Measurements from ENCODE around the gene FEM1A. TPM values are rescaled to one million over a fixed set of nuclear protein-coding genes. Genes with fewer than 3 reads are reported as not detected.
"Not testable (repeated sequence)": the region's sequence is repeated elsewhere in the genome, so short reads cannot be mapped to it uniquely, and the experiment has no call there.

Gene FEM1A
- polyA plus RNA-seq, 1 donor from 2014 or later, result 8.7 TPM

- Histone ChIP-seq H3K9ac (ENCODE audit: low read length) (no peak overlapping the region), H2AFZ (ENCODE audit: low read depth, low read length) (no peak overlapping the region), H3K9me3 (ENCODE audit: low read length) (no peaks in the 10 kb centered on the region), H3K27me3 (ENCODE audit: insufficient read depth, low read depth, low read length) (no peaks in the 10 kb centered on the region), H3F3A (ENCODE audit: insufficient read depth, low read length, poor library complexity, severe bottlenecking) (no peaks in the 10 kb centered on the region), H3K79me2 (replicated peaks; ENCODE audit: insufficient read depth, low read length) (no peaks in the 10 kb centered on the region), H3K27ac (ENCODE audit: low read length) (no peak overlapping the region), H3K36me3 (ENCODE audit: insufficient read depth, low read length) (no peaks in the 10 kb centered on the region), H3K4me2 (ENCODE audit: low read length) (no peak overlapping the region), H4K20me1 (ENCODE audit: insufficient read depth) (no peaks in the 10 kb centered on the region), H3K4me3 (ENCODE audit: low read length) (no peak overlapping the region), H3K9me2 (ENCODE audit: insufficient read depth, low read length) (no peaks in the 10 kb centered on the region)
- TF ChIP-seq RAD21 (conservative IDR thresholded peaks at IDR 0.05) (no peak), EP300 (conservative IDR thresholded peaks at IDR 0.05; ENCODE audit: poor library complexity, severe bottlenecking) (no peak), EZH2 (IDR thresholded peaks at IDR 0.05; ENCODE audit: borderline replicate concordance, insufficient read depth, low read length, poor library complexity, severe bottlenecking) (no peak), POLR2AphosphoS5 (IDR thresholded peaks at IDR 0.05) (no peak), MXI1 (conservative IDR thresholded peaks at IDR 0.05; ENCODE audit: poor library complexity, severe bottlenecking) (no peak), REST (IDR thresholded peaks at IDR 0.05; ENCODE audit: borderline replicate concordance) (no peak)
These were observed 10.7 kb upstream of the FEM1A start for GRCh38 chr19:4780860-4781259.

- no peaks in the 10 kb centered on the region for H4K20me1 ChIP-seq (ENCODE audit: insufficient read depth)
- no peaks in the 10 kb centered on the region for H3K27me3 ChIP-seq (ENCODE audit: insufficient read depth, low read depth, low read length)
- TF ChIP-seq SMC3 (conservative IDR thresholded peaks at IDR 0.05; ENCODE audit: poor library complexity) (no peak), REST (IDR thresholded peaks at IDR 0.05; ENCODE audit: borderline replicate concordance) (no peak), EP300 (conservative IDR thresholded peaks at IDR 0.05; ENCODE audit: poor library complexity, severe bottlenecking) (no peak), RAD21 (conservative IDR thresholded peaks at IDR 0.05) (no peak), POLR2AphosphoS5 (IDR thresholded peaks at IDR 0.05) (no peak)
- H3K9ac ChIP-seq (ENCODE audit: low read length), result no peak overlapping the region
- H3K9me3 ChIP-seq (ENCODE audit: low read length), result no peaks in the 10 kb centered on the region
- no peak overlapping the region for H3K27ac ChIP-seq (ENCODE audit: low read length)
- H3K9me2 ChIP-seq (ENCODE audit: insufficient read depth, low read length), result no peaks in the 10 kb centered on the region
- H3K4me2 ChIP-seq (ENCODE audit: low read length), result no peak overlapping the region
- H3K4me3 ChIP-seq (ENCODE audit: low read length), result no peak overlapping the region
- no peaks in the 10 kb centered on the region for H3K79me2 ChIP-seq (replicated peaks; ENCODE audit: insufficient read depth, low read length)
- no peak overlapping the region for H2AFZ ChIP-seq (ENCODE audit: low read depth, low read length)
- H3F3A ChIP-seq (ENCODE audit: insufficient read depth, low read length, poor library complexity, severe bottlenecking), result no peaks in the 10 kb centered on the region
- no peaks in the 10 kb centered on the region for H3K36me3 ChIP-seq (ENCODE audit: insufficient read depth, low read length)
These were observed 9.7 kb upstream of the FEM1A start for GRCh38 chr19:4781801-4782200.

- not testable (repeated sequence) for H2AFZ ChIP-seq (ENCODE audit: low read depth, low read length); H3K36me3 ChIP-seq (ENCODE audit: insufficient read depth, low read length); H3K4me3 ChIP-seq (ENCODE audit: low read length); H4K20me1 ChIP-seq (ENCODE audit: insufficient read depth); H3K4me2 ChIP-seq (ENCODE audit: low read length); H3F3A ChIP-seq (ENCODE audit: insufficient read depth, low read length, poor library complexity, severe bottlenecking); H3K9me2 ChIP-seq (ENCODE audit: insufficient read depth, low read length); H3K9me3 ChIP-seq (ENCODE audit: low read length); H3K9ac ChIP-seq (ENCODE audit: low read length); H3K79me2 ChIP-seq (replicated peaks; ENCODE audit: insufficient read depth, low read length); H3K27me3 ChIP-seq (ENCODE audit: insufficient read depth, low read depth, low read length); H3K27ac ChIP-seq (ENCODE audit: low read length)
These were observed 5.0 kb upstream of the FEM1A start for GRCh38 chr19:4786412-4787016.

All from neural cell (in vitro differentiated cells).